DMS 273 (cell line): ENCODE measurements around the gene SNCG.
A peak's percentile ranks its signal among the peaks of the same experiment; 100 is the strongest.
"Not testable (repeated sequence)": the region's sequence is repeated elsewhere in the genome, so short reads cannot be mapped to it uniquely, and the experiment has no call there.

Experiments used
- DNase-seq: peaks from one replicate; lab custom pipeline; 2025; ENCODE audit not compliant: unreplicated experiment; lab: John Stamatoyannopoulos, UW

SNCG gene

DNA sequence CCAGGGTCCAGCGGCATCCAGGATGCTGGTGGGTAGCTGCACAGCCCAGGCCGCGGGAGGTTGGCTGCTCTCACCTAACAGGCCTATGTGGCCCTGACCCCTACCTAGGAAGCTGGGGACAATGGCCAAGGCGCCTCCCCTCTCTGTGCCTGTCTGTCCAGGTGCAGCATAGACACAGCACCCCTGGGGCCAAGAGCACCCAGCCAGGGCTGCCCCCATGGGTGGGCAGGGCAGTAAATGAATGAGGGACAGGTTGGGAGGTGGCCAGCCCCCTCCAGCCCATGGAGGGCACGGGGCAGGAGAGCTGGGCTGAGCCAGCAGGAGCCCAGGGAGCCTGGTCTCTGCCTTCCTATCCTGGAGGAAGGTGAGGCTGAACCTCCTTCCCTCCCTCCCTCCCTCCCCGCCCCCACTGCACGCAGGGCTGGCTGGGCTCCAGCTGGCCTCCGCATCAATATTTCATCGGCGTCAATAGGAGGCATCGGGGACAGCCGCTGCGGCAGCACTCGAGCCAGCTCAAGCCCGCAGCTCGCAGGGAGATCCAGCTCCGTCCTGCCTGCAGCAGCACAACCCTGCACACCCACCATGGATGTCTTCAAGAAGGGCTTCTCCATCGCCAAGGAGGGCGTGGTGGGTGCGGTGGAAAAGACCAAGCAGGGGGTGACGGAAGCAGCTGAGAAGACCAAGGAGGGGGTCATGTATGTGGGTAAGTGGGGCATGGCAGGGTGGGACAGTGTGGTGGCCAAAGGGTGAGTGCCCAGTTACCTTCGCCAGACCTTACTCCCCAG lies at the start of gene SNCG:
SNCG (plus strand) TSS at position 484 of the 785 bp plus-strand sequence; CDS start at position 583, 99 bp downstream.
- DNase-seq: peak; percentile 20

DNA sequence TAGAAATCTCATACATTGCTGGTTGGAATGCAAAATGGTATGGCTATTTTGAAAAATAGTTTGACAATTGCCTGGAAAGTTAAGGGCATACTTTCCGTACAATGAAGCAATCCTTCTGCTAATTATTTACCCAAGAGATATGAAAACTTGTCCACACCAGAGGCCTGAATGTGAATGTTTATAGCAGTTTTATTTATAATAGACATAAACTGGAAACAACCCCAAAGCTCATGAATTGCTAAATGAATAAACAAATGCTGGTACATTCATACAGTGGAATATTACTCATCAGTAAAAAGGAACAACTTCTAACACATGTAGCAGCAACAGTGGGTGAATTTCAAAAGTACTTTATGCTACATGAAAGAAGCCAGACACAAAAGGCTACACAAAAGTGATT lies 43.7 kb upstream of the SNCG start:
- DNase-seq: no peak

DNA sequence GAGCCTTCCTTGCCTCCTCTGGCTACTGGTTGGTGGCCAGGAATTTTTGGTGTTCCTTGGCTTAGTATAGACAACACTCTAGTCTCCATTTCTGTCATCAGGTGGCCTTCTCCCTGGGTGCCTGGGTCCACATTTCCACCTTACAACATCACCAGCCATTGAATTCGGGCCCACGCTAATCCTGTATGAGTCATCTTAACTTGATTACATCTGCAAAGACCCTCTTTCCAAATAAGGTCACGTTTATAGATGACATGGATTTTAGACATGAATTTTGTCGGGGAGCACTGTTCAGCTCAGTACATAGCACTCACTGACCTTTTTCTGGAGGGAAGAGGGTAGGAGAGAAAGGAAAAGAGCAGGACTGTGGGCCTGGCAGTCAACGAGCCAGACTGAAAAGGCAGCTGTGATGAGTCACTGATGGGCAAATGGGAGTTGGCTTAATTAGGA lies 40.4 kb upstream of the SNCG start:
- no peak for DNase-seq

DNA sequence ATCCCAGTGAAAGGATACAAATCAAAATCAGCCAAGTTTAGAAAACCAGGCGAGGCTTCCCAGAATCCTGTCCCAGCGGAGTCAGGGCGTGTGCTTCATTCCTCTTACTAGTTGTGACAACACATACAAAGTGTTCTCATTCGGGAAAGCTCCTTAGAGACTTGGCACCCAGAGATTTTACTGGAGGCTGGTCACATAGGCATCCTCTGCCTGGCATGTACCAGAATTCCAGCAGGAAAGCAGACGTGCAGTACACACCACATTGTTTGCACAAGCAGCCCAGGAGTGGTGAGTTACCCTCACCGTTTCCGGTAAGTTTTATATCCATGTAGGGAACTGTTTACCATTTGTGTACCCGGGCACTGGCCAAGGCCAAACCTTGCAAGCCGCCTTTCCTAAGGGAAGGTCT lies 35.8 kb upstream of the SNCG start:
- no peak for DNase-seq

GRCh38 chr10:86929468-86930380 lies 28.7 kb upstream of the SNCG start:
- no peak for DNase-seq

GRCh38 chr10:86931872-86932271 lies 26.5 kb upstream of the SNCG start:
- DNase-seq: no peak

DNA sequence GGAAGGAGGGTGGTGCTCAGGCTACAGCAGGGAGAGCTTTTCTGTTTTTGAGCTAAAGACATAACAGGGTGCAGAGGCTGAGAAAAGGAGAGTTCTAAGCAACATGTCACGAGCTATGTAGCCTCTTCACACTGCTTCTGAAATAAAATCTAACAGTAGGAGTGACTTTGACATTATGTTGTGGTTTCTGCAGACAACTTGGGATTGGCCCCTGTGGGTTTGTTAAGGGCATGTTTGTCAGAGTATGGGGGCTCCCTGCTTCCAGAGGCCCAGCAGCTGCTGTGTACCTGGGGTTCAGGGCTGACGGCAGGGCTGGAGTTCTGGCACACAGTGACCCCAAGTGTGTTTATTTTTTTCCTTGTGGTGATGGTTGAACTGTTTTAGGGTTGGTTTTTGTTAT lies 25.7 kb upstream of the SNCG start:
- DNase-seq: no peak

- not testable (repeated sequence) for DNase-seq
Measured at GRCh38 chr10:86934162-86934711, 24.2 kb upstream of the SNCG start.

- no peak for DNase-seq
Measured at GRCh38 chr10:86936661-86937501, 21.5 kb upstream of the SNCG start.

DNA sequence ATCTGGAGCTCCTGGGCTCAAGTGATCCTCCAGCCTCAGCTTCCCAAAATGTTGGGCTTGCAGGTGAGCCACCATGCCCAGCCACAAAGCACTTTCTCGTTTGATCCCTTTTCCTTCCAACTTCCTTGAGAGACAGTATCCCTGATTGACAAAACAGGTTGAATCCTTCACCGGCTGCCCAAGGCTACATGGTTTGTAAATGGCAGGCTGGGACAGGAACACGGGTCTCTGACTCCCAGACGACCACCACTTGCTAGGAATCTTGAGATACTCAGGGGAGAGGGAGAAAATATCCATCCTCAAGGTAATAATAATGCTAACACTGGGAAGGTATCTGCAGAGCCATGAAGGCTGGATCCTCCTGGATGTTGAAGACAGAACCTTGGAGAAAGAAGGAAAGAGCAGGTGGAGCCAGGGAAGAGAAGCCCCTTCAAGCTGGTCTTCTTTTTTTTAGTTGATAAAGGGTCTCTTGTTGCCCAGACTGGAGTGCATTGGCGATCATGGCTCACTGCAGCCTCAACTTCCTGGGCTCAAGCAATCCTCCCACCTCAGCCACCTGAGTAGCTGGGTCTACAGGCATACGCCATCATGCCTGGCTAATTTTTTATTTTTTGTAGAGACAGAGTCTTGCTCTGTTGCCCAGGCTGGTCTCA lies 20.8 kb upstream of the SNCG start:
- no peak for DNase-seq

DNA sequence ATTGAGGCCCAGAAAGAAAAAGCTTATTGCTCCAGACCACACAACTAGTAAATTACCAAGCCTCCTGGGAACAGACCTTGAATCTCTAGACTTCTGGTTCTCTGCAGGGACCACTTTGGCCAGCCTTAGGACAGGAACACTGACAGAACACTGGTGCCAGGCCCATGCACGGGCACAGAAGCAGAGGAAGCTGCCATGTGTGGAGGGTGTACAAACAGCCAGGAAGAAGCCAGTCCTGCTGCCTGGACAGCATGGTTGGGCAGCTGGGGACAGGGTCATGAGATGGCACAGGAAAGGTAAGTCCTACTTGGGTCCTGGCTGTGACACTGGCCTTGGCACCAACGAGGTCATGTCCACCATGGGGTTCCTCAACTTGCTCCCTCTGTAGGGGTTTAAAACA lies 20.1 kb upstream of the SNCG start:
- DNase-seq: no peak

GRCh38 chr10:86940076-86940475 lies 18.3 kb upstream of the SNCG start:
- DNase-seq: not testable (repeated sequence)

- no peak for DNase-seq
Measured at GRCh38 chr10:86940677-86941076, 17.7 kb upstream of the SNCG start.

DNA sequence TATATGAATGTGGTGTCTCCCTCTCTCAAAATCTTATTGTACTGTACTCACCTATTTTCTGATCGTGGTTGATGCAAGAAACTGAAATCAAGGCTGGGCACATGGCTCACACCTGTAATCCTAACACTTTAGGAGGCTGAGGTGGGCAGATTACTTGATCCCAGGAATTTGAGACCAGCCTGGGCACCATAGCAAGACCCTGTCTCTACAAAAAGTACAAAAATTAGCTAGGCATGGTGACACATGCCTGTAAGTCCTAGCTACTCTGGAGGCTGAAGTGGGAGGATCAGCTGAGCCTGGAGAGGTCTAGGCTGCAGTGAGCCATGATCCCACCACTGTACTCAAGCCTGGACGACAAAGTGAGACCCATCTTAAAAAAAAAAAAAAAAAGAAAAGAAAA lies 17.0 kb upstream of the SNCG start:
- no peak for DNase-seq

- DNase-seq: no peak
Measured at GRCh38 chr10:86941991-86942421, 16.4 kb upstream of the SNCG start.

GRCh38 chr10:86942441-86943315 lies 15.7 kb upstream of the SNCG start:
- DNase-seq: no peak

GRCh38 chr10:86943316-86944030 lies 14.9 kb upstream of the SNCG start:
- DNase-seq: no peak

DNA sequence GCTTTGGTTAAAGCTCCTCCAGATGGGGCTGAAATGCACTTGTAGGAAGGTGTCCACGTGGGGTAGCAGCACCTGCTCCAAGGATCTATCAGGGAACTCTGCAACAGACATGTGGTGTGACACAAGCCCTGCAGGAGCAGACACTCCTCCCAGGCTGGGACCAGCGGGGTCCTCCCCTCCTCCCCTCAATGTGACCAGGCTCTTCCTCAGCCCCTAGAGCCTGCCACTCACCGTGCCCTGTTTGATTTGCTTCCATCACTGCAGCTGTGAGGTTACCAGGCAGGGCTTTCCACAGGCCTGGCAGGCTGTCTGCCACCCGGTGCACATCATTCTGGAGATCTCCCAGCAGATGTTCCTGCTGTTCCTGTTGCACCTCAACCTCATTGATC lies 14.4 kb upstream of the SNCG start:
- DNase-seq: no peak

GRCh38 chr10:86944471-86944870 lies 13.9 kb upstream of the SNCG start:
- DNase-seq: no peak
